OCI-LY3 (cell line): ENCODE data around the gene PTPRM.

Experiments
- EZH2phosphoT487 ChIP-seq: fragments of 200-600 bp; shearing (Covaris generic); IDR thresholded peaks from 2 replicates; pipeline ENCODE4 v1.6.1; 2018; ENCODE audit warnings: antibody characterized with exemption, mixed run types, low read depth
- TF ChIP-seq, protein P1 (sequence below): fragments of 200-600, 300-600 bp; sonication (generic); IDR thresholded peaks from 2 replicates; pipeline ENCODE4 v1.5.1; 2014; ENCODE audit warnings: antibody characterized with exemption, low read length, low read depth

DNA sequence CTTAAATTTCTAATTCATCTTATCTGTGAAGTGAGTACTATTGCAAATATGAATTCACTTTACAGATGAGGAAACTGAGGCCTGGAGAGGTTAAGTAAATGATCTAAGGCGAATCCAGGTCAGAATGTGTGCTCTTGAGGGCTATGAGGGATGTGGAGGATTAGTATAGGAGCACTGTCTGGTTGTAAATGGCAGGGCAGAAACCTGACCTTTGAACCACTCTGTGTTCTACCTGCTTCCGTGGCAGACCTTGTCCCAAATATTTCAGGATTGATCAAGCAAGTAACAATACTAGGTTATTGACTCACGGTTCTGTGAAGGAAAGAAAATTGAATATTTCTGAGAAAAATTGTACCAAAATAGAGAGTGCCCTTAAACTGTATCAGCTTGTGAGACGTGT is 74.7 kb downstream of the PTPRM start:
- TF ChIP-seq, protein P1, sequence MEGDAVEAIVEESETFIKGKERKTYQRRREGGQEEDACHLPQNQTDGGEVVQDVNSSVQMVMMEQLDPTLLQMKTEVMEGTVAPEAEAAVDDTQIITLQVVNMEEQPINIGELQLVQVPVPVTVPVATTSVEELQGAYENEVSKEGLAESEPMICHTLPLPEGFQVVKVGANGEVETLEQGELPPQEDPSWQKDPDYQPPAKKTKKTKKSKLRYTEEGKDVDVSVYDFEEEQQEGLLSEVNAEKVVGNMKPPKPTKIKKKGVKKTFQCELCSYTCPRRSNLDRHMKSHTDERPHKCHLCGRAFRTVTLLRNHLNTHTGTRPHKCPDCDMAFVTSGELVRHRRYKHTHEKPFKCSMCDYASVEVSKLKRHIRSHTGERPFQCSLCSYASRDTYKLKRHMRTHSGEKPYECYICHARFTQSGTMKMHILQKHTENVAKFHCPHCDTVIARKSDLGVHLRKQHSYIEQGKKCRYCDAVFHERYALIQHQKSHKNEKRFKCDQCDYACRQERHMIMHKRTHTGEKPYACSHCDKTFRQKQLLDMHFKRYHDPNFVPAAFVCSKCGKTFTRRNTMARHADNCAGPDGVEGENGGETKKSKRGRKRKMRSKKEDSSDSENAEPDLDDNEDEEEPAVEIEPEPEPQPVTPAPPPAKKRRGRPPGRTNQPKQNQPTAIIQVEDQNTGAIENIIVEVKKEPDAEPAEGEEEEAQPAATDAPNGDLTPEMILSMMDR = no peak
- TF ChIP-seq EZH2phosphoT487 = no peak
